H9 (cell line): Measurements from ENCODE around the gene HSD3B1. TPM values are rescaled to one million over a fixed set of nuclear protein-coding genes. Genes with fewer than 3 reads are reported as not detected.

Experiments
- DNase-seq: peaks from one replicate; pipeline ENCODE4 v3.0.0-alpha.2; 2017
- H2AFZ ChIP-seq: one replicate; pipeline ENCODE4 v1.6.1; 2013; ENCODE audit warnings: mild to moderate bottlenecking, low read length, control low read depth, moderate library complexity
- H2AK5ac ChIP-seq: 2 replicates; pipeline ENCODE4 v1.6.1; 2013; ENCODE audit warnings: low read length, control low read depth, mixed read lengths; ENCODE audit not compliant: insufficient read length
- H2BK120ac ChIP-seq: one replicate; pipeline ENCODE4 v1.6.1; 2013; ENCODE audit warnings: low read depth, mild to moderate bottlenecking, low read length, control low read depth, inconsistent platforms; ENCODE audit not compliant: poor library complexity, severe bottlenecking
- H2BK12ac ChIP-seq: 2 replicates; pipeline ENCODE4 v1.6.1; 2013; ENCODE audit warnings: low read length, control low read depth, mixed read lengths, low read depth; ENCODE audit not compliant: insufficient read length
- H2BK15ac ChIP-seq: 2 replicates; pipeline ENCODE4 v1.6.1; 2013; ENCODE audit warnings: low read depth, low read length, control low read depth
- H2BK20ac ChIP-seq: one replicate; pipeline ENCODE4 v1.6.1; 2013; ENCODE audit warnings: low read depth, mild to moderate bottlenecking, low read length, control low read depth, inconsistent platforms; ENCODE audit not compliant: poor library complexity, severe bottlenecking
- H2BK5ac ChIP-seq: 2 replicates; pipeline ENCODE4 v1.6.1; 2013; ENCODE audit warnings: low read length, control low read depth, mixed read lengths; ENCODE audit not compliant: insufficient read length
- H3K14ac ChIP-seq: 2 replicates; pipeline ENCODE4 v1.6.1; 2013; ENCODE audit warnings: low read length, control low read depth; ENCODE audit not compliant: insufficient read depth
- H3K18ac ChIP-seq: 2 replicates; pipeline ENCODE4 v1.6.1; 2013; ENCODE audit warnings: low read depth, mild to moderate bottlenecking, mixed read lengths, low read length, control low read depth; ENCODE audit not compliant: insufficient read length
- H3K23ac ChIP-seq: 2 replicates; pipeline ENCODE4 v1.6.1; 2013; ENCODE audit warnings: low read length, control low read depth, mixed read lengths, low read depth; ENCODE audit not compliant: insufficient read length
- H3K23me2 ChIP-seq: 2 replicates; pipeline ENCODE4 v1.6.1; 2013; ENCODE audit warnings: low read depth, mild to moderate bottlenecking, mixed read lengths, low read length, control low read depth; ENCODE audit not compliant: insufficient read length, poor library complexity, severe bottlenecking
- H3K27ac ChIP-seq: 2 replicates; pipeline ENCODE4 v1.5.1; 2013; ENCODE audit warnings: low read length, control low read depth, mixed read lengths, low read depth; ENCODE audit not compliant: insufficient read length
- H3K27me3 ChIP-seq: 2 replicates; pipeline ENCODE4 v1.6.1; 2013; ENCODE audit warnings: low read length, control low read depth, inconsistent platforms; ENCODE audit not compliant: insufficient read depth
- H3K4ac ChIP-seq: 2 replicates; pipeline ENCODE4 v1.6.1; 2013; ENCODE audit warnings: low read depth, mild to moderate bottlenecking, control low read depth, inconsistent platforms, low read length, moderate library complexity
- H3K4me1 ChIP-seq: 2 replicates; pipeline ENCODE4 v1.6.1; 2013; ENCODE audit warnings: low read length, control low read depth, inconsistent platforms; ENCODE audit not compliant: insufficient read depth
- H3K4me2 ChIP-seq: 2 replicates; pipeline ENCODE4 v1.6.1; 2013; ENCODE audit warnings: low read length, control low read depth, mixed read lengths; ENCODE audit not compliant: insufficient read length, insufficient read depth
- H3K56ac ChIP-seq: 2 replicates; pipeline ENCODE4 v1.6.1; 2013; ENCODE audit warnings: low read depth, mild to moderate bottlenecking, mixed read lengths, low read length, control low read depth; ENCODE audit not compliant: insufficient read length
- H3K79me1 ChIP-seq: 2 replicates; pipeline ENCODE4 v1.6.1; 2013; ENCODE audit warnings: low read depth, mild to moderate bottlenecking, moderate library complexity, low read length, control low read depth, inconsistent platforms; ENCODE audit not compliant: insufficient read depth, poor library complexity, severe bottlenecking
- H3K79me2 ChIP-seq: 2 replicates; pipeline ENCODE4 v1.6.1; 2013; ENCODE audit warnings: low read length, control low read depth, inconsistent platforms; ENCODE audit not compliant: insufficient read depth
- H3K9ac ChIP-seq: 2 replicates; pipeline ENCODE4 v1.6.1; 2013; ENCODE audit warnings: low read length, control low read depth, mixed read lengths; ENCODE audit not compliant: insufficient read length; ENCODE audit errors: extremely low read depth
- H3K9me3 ChIP-seq: one replicate; pipeline ENCODE4 v1.6.1; 2013; ENCODE audit warnings: low read depth, low read length, inconsistent platforms; ENCODE audit not compliant: control insufficient read depth
- H3T11ph ChIP-seq: one replicate; pipeline ENCODE4 v1.6.1; 2013; ENCODE audit warnings: mild to moderate bottlenecking, low read length, control low read depth, inconsistent platforms
- H4K20me1 ChIP-seq: one replicate; pipeline ENCODE4 v1.6.1; 2013; ENCODE audit not compliant: control insufficient read depth, insufficient read length, insufficient read depth
- H4K5ac ChIP-seq: 2 replicates; pipeline ENCODE4 v1.6.1; 2013; ENCODE audit warnings: low read depth, mild to moderate bottlenecking, mixed read lengths, low read length, control low read depth; ENCODE audit not compliant: insufficient read length
- H4K8ac ChIP-seq: replicated peaks from 2 replicates; pipeline ENCODE4 v1.6.1; 2013; ENCODE audit warnings: low read length, control low read depth, mixed read lengths, low read depth; ENCODE audit not compliant: insufficient read length
- H4K91ac ChIP-seq: 2 replicates; pipeline ENCODE4 v1.6.1; 2013; ENCODE audit warnings: low read depth, mild to moderate bottlenecking, moderate library complexity, mixed read lengths, low read length, control low read depth; ENCODE audit not compliant: insufficient read length
- H3K27ac Mint-ChIP-seq, 3 experiments: 2 replicates in 2 of 3; 3 replicates in 1 of 3; pipeline ENCODE4 v1.8.0; 2020 to 2021; ENCODE audit warnings: mixed read lengths in 3 of 3, mild to moderate bottlenecking in 1 of 3, moderate library complexity in 1 of 3
- H3K27me3 Mint-ChIP-seq: 2 replicates; pipeline ENCODE4 v1.8.0; 2021; ENCODE audit warnings: low read depth, mild to moderate bottlenecking, moderate library complexity, mixed read lengths
- H3K36me3 Mint-ChIP-seq, 3 experiments: 2 replicates in 2 of 3; 3 replicates in 1 of 3; pipeline ENCODE4 v1.8.0; 2020 to 2021; ENCODE audit warnings: low read depth in 3 of 3, mixed read lengths in 3 of 3; ENCODE audit not compliant: insufficient read depth in 1 of 3
- H3K4me1 Mint-ChIP-seq, 2 experiments: 2 replicates each; pipeline ENCODE4 v1.8.0; 2020; ENCODE audit warnings: mixed read lengths in 2 of 2
- H3K4me3 Mint-ChIP-seq, 2 experiments: 2 replicates in 1 of 2; 3 replicates in 1 of 2; pipeline ENCODE4 v1.8.0; 2020 to 2021; ENCODE audit warnings: mild to moderate bottlenecking in 2 of 2, mixed read lengths in 2 of 2, moderate library complexity in 1 of 2
- H3K9me3 Mint-ChIP-seq, 2 experiments: 2 replicates in 1 of 2; 3 replicates in 1 of 2; pipeline ENCODE4 v1.8.0; 2020; ENCODE audit warnings: mild to moderate bottlenecking in 2 of 2, mixed read lengths in 2 of 2, moderate library complexity in 1 of 2
- WGBS: extraction: QIAGEN DNeasy Blood & Tissue Kit; methylation state at CpG from one replicate; pipeline ENCODE4 v1.1.7; 2013; ENCODE audit warnings: missing lambda C conversion rate, low lambda C conversion rate, mixed read lengths; ENCODE audit not compliant: insufficient read length; ENCODE audit errors: extremely low coverage; 5-methylcytosine and 5-hydroxymethylcytosine counted together
- total RNA-seq: library from RNA; stranded (reverse); gene quantifications from 2 replicates; pipeline ENCODE4 v1.2.1, GENCODE V29; 2021
- TF ChIP-seq, protein P1 (sequence below): fragments of 200-600 bp; sonication (generic); conservative IDR thresholded peaks from 3 replicates; pipeline ENCODE4 v1.8.0; 2021; ENCODE audit warnings: antibody characterized with exemption, mild to moderate bottlenecking

HSD3B1 gene
- total RNA-seq, 1 experiment from 2014 or later = not detected

DNA sequence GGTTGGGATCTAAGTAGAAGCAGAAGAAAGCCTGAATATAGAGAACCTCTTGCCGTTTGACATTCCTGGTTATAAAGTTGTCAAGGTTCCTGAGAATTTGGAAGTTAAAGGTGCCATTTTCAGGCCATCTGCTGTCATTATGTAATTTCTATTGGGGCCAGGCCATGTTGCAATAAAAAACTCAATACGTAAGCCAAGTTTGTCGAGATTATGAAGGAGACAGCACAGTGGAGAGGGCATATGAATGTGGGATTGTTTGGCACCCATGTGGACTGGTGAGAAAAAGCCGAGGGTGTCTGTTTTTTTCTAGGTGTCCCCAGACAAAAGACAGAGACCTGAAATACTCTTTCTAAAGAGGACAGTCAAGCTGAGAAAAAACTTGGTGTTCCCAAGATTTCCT is 18.8 kb upstream of the HSD3B1 start:
- Histone ChIP-seq H3K14ac (no peak overlapping the region), H3T11ph (no peak overlapping the region), H2BK12ac (no peak overlapping the region), H4K20me1 (no peaks in the 10 kb centered on the region), H3K56ac (no peak overlapping the region), H3K27ac (no peak overlapping the region), H3K27me3 (no peaks in the 10 kb centered on the region; the same call in 1 of the 2 replicates), H3K79me2 (no peaks in the 10 kb centered on the region), H3K9ac (no peak overlapping the region), H2BK5ac (no peak overlapping the region), H3K79me1 (no peaks in the 10 kb centered on the region), H3K23me2 (no peaks in the 10 kb centered on the region), H4K5ac (no peak overlapping the region), H3K4me1 (peaks cover 2% of the 10 kb centered on the region; the same call in 1 of the 2 replicates), H3K23ac (no peak overlapping the region), H3K9me3 (no peaks in the 10 kb centered on the region), H4K91ac (no peak overlapping the region), H2BK20ac (no peak overlapping the region), H3K18ac (no peak overlapping the region), H2AFZ (no peak overlapping the region), H2BK120ac (no peak overlapping the region), H4K8ac (no peak overlapping the region), H3K4me2 (no peak overlapping the region), H2BK15ac (no peak overlapping the region), H2AK5ac (no peak overlapping the region), H3K4ac (no peak overlapping the region)
- peaks cover 8 to 9% of the 10 kb centered on the region in 2 experiments for H3K4me1 Mint-ChIP-seq
- no peak overlapping the region for H3K4me3 Mint-ChIP-seq
- TF ChIP-seq, protein P1, sequence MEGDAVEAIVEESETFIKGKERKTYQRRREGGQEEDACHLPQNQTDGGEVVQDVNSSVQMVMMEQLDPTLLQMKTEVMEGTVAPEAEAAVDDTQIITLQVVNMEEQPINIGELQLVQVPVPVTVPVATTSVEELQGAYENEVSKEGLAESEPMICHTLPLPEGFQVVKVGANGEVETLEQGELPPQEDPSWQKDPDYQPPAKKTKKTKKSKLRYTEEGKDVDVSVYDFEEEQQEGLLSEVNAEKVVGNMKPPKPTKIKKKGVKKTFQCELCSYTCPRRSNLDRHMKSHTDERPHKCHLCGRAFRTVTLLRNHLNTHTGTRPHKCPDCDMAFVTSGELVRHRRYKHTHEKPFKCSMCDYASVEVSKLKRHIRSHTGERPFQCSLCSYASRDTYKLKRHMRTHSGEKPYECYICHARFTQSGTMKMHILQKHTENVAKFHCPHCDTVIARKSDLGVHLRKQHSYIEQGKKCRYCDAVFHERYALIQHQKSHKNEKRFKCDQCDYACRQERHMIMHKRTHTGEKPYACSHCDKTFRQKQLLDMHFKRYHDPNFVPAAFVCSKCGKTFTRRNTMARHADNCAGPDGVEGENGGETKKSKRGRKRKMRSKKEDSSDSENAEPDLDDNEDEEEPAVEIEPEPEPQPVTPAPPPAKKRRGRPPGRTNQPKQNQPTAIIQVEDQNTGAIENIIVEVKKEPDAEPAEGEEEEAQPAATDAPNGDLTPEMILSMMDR = no peak
- H3K27ac Mint-ChIP-seq = no peak overlapping the region
- no peaks in the 10 kb centered on the region for H3K36me3 Mint-ChIP-seq
- no peak for DNase-seq
- no CpG with 5 or more reads among the region's 4 CpGs for WGBS
- H3K9me3 Mint-ChIP-seq = no peaks in the 10 kb centered on the region; a peak in 1 of 5 replicates
- peaks cover 6% of the 10 kb centered on the region for H3K27me3 Mint-ChIP-seq
